Astrocyte (in vitro differentiated cells and primary cell): ENCODE measurements around the gene MED13L. TPM values are rescaled to one million over a fixed set of nuclear protein-coding genes. Genes with fewer than 3 reads are reported as not detected.

Experiments used
- DNase-seq: peaks from one replicate; pipeline ENCODE4 v3.0.0-alpha.2; 2010; ENCODE audit warnings: low read depth
- FAIRE-seq: peaks from 2 replicates; lab custom pipeline; 2011; peaks lifted over from hg19 to GRCh38; lab: Jason Lieb, UNC
- H2AFZ ChIP-seq: 2 replicates; pipeline ENCODE4 v1.6.0; 2012; ENCODE audit warnings: low read depth, low read length, inconsistent platforms
- H3K27ac ChIP-seq: 2 replicates; pipeline ENCODE4 v1.5.1; 2011; ENCODE audit warnings: low read depth, low read length, inconsistent platforms
- H3K27me3 ChIP-seq: 2 replicates; pipeline ENCODE4 v1.6.0; 2011; ENCODE audit warnings: low read length, inconsistent platforms; ENCODE audit not compliant: insufficient read depth
- H3K36me3 ChIP-seq: 2 replicates; pipeline ENCODE4 v1.5.1; 2011; ENCODE audit warnings: low read length, inconsistent platforms; ENCODE audit not compliant: insufficient read depth
- H3K4me1 ChIP-seq: 2 replicates; pipeline ENCODE4 v1.5.1; 2011; ENCODE audit warnings: low read length, inconsistent platforms; ENCODE audit not compliant: insufficient read depth
- H3K4me2 ChIP-seq: 2 replicates; pipeline ENCODE4 v1.6.0; 2012; ENCODE audit warnings: low read length, inconsistent platforms
- H3K4me3 ChIP-seq: 2 replicates; pipeline ENCODE4 v1.5.1; 2011; ENCODE audit warnings: low read depth, mild to moderate bottlenecking, low read length, inconsistent platforms; ENCODE audit not compliant: insufficient read depth
- H3K79me2 ChIP-seq: 2 replicates; pipeline ENCODE4 v1.6.0; 2012; ENCODE audit warnings: mild to moderate bottlenecking, low read length, inconsistent platforms; ENCODE audit not compliant: insufficient read depth
- H3K9ac ChIP-seq: 2 replicates; pipeline ENCODE4 v1.6.0; 2012; ENCODE audit warnings: mild to moderate bottlenecking, low read length, inconsistent platforms
- H3K9me3 ChIP-seq: 2 replicates; pipeline ENCODE4 v1.5.1; 2012; ENCODE audit warnings: low read depth, mild to moderate bottlenecking, low read length, inconsistent platforms; ENCODE audit not compliant: insufficient read depth
- H4K20me1 ChIP-seq: 2 replicates; pipeline ENCODE4 v1.6.0; 2012; ENCODE audit warnings: low read length, inconsistent platforms; ENCODE audit not compliant: insufficient read depth
- H3K27ac Mint-ChIP-seq: one replicate; pipeline ENCODE4 v1.8.0; 2021; ENCODE audit warnings: mild to moderate bottlenecking, mixed read lengths; ENCODE audit not compliant: unreplicated experiment
- H3K27me3 Mint-ChIP-seq: one replicate; pipeline ENCODE4 v1.8.0; 2021; ENCODE audit warnings: low read depth, mixed read lengths; ENCODE audit not compliant: unreplicated experiment
- H3K36me3 Mint-ChIP-seq: one replicate; pipeline ENCODE4 v1.8.0; 2021; ENCODE audit warnings: low read depth, mixed read lengths; ENCODE audit not compliant: unreplicated experiment
- H3K4me1 Mint-ChIP-seq: one replicate; pipeline ENCODE4 v1.8.0; 2021; ENCODE audit warnings: low read depth, mixed read lengths; ENCODE audit not compliant: unreplicated experiment
- H3K4me3 Mint-ChIP-seq: one replicate; pipeline ENCODE4 v1.8.0; 2021; ENCODE audit warnings: mild to moderate bottlenecking, moderate library complexity, mixed read lengths; ENCODE audit not compliant: unreplicated experiment
- H3K9me3 Mint-ChIP-seq: one replicate; pipeline ENCODE4 v1.8.0; 2021; ENCODE audit warnings: mild to moderate bottlenecking, mixed read lengths; ENCODE audit not compliant: unreplicated experiment
- CTCF ChIP-seq: IDR thresholded peaks from 2 replicates; pipeline ENCODE4 v1.5.1; 2011; ENCODE audit warnings: low read depth, mild to moderate bottlenecking, inconsistent platforms, low read length, moderate library complexity; ENCODE audit not compliant: insufficient read depth
- EZH2 ChIP-seq: IDR thresholded peaks from 2 replicates; pipeline ENCODE4 v1.6.1; 2012; ENCODE audit warnings: mild to moderate bottlenecking, low read length, inconsistent platforms; ENCODE audit not compliant: insufficient read depth
- total RNA-seq: library from RNA; stranded (reverse); gene quantifications from 2 replicates; pipeline ENCODE4 v1.2.1, GENCODE V29; 2021

Gene MED13L
- total RNA-seq, 1 donor from 2014 or later = 153 TPM

GRCh38 chr12:116165036-116165425 is 112.5 kb downstream of the MED13L start:
- FAIRE-seq (no peak), DNase-seq (peak; percentile 68)
- Histone ChIP-seq H3K4me2 (peak overlapping the region; percentile 31), H4K20me1 (peaks cover 89% of the 10 kb centered on the region), H3K27me3 (no peaks in the 10 kb centered on the region), H3K4me1 (peaks cover 34% of the 10 kb centered on the region), H3K79me2 (peaks cover 100% of the 10 kb centered on the region), H3K9ac (no peak overlapping the region), H3K9me3 (no peaks in the 10 kb centered on the region), H2AFZ (no peak overlapping the region), H3K27ac (peak overlapping the region; percentile 35), H3K4me3 (no peak overlapping the region), H3K36me3 (no peaks in the 10 kb centered on the region)
- peak overlapping the region; percentile 50 for H3K4me3 Mint-ChIP-seq
- H3K27me3 Mint-ChIP-seq = no peaks in the 10 kb centered on the region
- H3K27ac Mint-ChIP-seq = peak overlapping the region; percentile 48
- no peak for TF ChIP-seq EZH2
- TF ChIP-seq CTCF = no peak
- H3K36me3 Mint-ChIP-seq = no peaks in the 10 kb centered on the region
- peaks cover 50% of the 10 kb centered on the region for H3K4me1 Mint-ChIP-seq
- H3K9me3 Mint-ChIP-seq = no peaks in the 10 kb centered on the region

- Histone ChIP-seq H4K20me1 (peaks cover 87% of the 10 kb centered on the region), H3K4me1 (peaks cover 34% of the 10 kb centered on the region), H3K79me2 (peaks cover 100% of the 10 kb centered on the region), H3K4me2 (peak overlapping the region; percentile 31), H3K9ac (no peak overlapping the region), H2AFZ (no peak overlapping the region), H3K27ac (peak overlapping the region; percentile 35), H3K4me3 (no peak overlapping the region), H3K9me3 (no peaks in the 10 kb centered on the region), H3K36me3 (no peaks in the 10 kb centered on the region), H3K27me3 (no peaks in the 10 kb centered on the region)
- peak overlapping the region; percentile 89 for H3K27ac Mint-ChIP-seq
- H3K4me1 Mint-ChIP-seq = peaks cover 50% of the 10 kb centered on the region
- DNase-seq (peak; percentile 42), FAIRE-seq (no peak)
- no peaks in the 10 kb centered on the region for H3K9me3 Mint-ChIP-seq
- peak overlapping the region; percentile 57 for H3K4me3 Mint-ChIP-seq
- TF ChIP-seq CTCF = no peak
- no peak for TF ChIP-seq EZH2
- H3K27me3 Mint-ChIP-seq = no peaks in the 10 kb centered on the region
- H3K36me3 Mint-ChIP-seq = no peaks in the 10 kb centered on the region
These were observed 113.0 kb downstream of the MED13L start for GRCh38 chr12:116164250-116165035.

- peak overlapping the region; percentile 29 for H3K27ac Mint-ChIP-seq
- Histone ChIP-seq H3K4me2 (no peak overlapping the region), H4K20me1 (peaks cover 82% of the 10 kb centered on the region)
These were observed 115.4 kb downstream of the MED13L start for GRCh38 chr12:116162071-116162470.

More at GRCh38 chr12:116162071-116162470, 115.4 kb downstream of the MED13L start:
- Histone ChIP-seq H3K27me3 (no peaks in the 10 kb centered on the region), H3K36me3 (no peaks in the 10 kb centered on the region), H3K9ac (no peak overlapping the region), H3K9me3 (no peaks in the 10 kb centered on the region), H3K4me1 (peaks cover 34% of the 10 kb centered on the region), H3K4me3 (no peak overlapping the region), H3K79me2 (peaks cover 100% of the 10 kb centered on the region), H3K27ac (no peak overlapping the region), H2AFZ (no peak overlapping the region)
- DNase-seq (no peak), FAIRE-seq (no peak)
- Mint-ChIP-seq H3K27me3 (no peaks in the 10 kb centered on the region), H3K4me3 (no peak overlapping the region), H3K4me1 (peaks cover 62% of the 10 kb centered on the region), H3K36me3 (no peaks in the 10 kb centered on the region), H3K9me3 (no peaks in the 10 kb centered on the region)
- no peak for TF ChIP-seq CTCF
- TF ChIP-seq EZH2 = no peak
